Lower lobe of right lung (tissue), 2 donors: ENCODE measurements around the gene GSS. TPM values are rescaled to one million over a fixed set of nuclear protein-coding genes. Genes with fewer than 3 reads are reported as not detected.

Experiments
- ATAC-seq, 2 donors: fragments of 200-7000 bp; cut with Tn5 transposase; one replicate each; pipeline ENCODE4 v1.9.1; 2020 to 2022; ENCODE audit warnings: mild to moderate bottlenecking in 2 of 2, moderate library complexity in 2 of 2
- DNase-seq: peaks from one replicate; pipeline ENCODE4 v3.0.0-alpha.2; 2020
- H3K27ac ChIP-seq: fragments of 200-600 bp; one replicate; pipeline ENCODE4 v1.8.0; 2022
- H3K27me3 ChIP-seq: fragments of 200-600 bp; one replicate; pipeline ENCODE4 v1.8.0; 2022; ENCODE audit warnings: low read depth
- H3K36me3 ChIP-seq: fragments of 200-600 bp; one replicate; pipeline ENCODE4 v1.8.0; 2022; ENCODE audit warnings: mild to moderate bottlenecking
- H3K4me1 ChIP-seq: fragments of 200-600 bp; one replicate; pipeline ENCODE4 v1.8.0; 2022
- H3K4me3 ChIP-seq: fragments of 200-600 bp; one replicate; pipeline ENCODE4 v1.8.0; 2022; ENCODE audit warnings: mild to moderate bottlenecking
- H3K9me3 ChIP-seq: fragments of 200-600 bp; one replicate; pipeline ENCODE4 v1.8.0; 2022
- CTCF ChIP-seq: fragments of 200-600 bp; IDR thresholded peaks from one replicate; pipeline ENCODE4 v1.8.0; 2022; ENCODE audit warnings: antibody characterized with exemption, mild to moderate bottlenecking
- intact Hi-C: fragments of 100-400 bp; cut with DNase I; formaldehyde crosslinking; loops from one replicate; pipeline ENCODE4 v1.11.0; 2022
- long read RNA-seq: library from polyadenylated mRNA; unstranded; transcript quantifications from one replicate; pipeline ENCODE4 v2.0.0, GENCODE V29; 2021
- total RNA-seq: library from RNA; stranded (reverse); fragmentation: NEBNext Ultra II Directional; extraction: Animal tissue kit (Norgen Biotek cat#: 25700); gene quantifications from one replicate; pipeline ENCODE4 v1.2.1, GENCODE V29; 2021
- donor health status: DM: no; HTN: yes; CAD: no; lungs with severe emphysema.

Gene GSS
- total RNA-seq = 28.8 TPM
- long read RNA-seq, transcript GSS-201 (13 exons, 1,919 nt) = major isoform, 37 of 62 reads
- long read RNA-seq, partial matches to known transcripts = 13 of 62 reads
- long read RNA-seq, other reads (novel, unspliced or antisense) = 12 of 62 reads

- no peak for TF ChIP-seq CTCF
These were observed at the start of gene GSS, which contains the start of gene MYH7B for GRCh38 chr20:34955231-34956040. Gene GSS (minus strand): TSS chr20:34955806. CDS start chr20:34951852, 3,954 bp downstream. Gene MYH7B (plus strand): TSS chr20:34955868. CDS start chr20:34978006, 22,138 bp downstream.

GRCh38 chr20:35004749-35005462 lies 49.3 kb upstream of the GSS start:
- Histone ChIP-seq H3K27me3 (no peaks in the 10 kb centered on the region), H3K4me3 (no peak overlapping the region), H3K27ac (no peak overlapping the region), H3K4me1 (no peaks in the 10 kb centered on the region), H3K9me3 (no peaks in the 10 kb centered on the region), H3K36me3 (peaks cover 100% of the 10 kb centered on the region)
- ATAC-seq = no peak
- no peak for TF ChIP-seq CTCF
- intact Hi-C loops = no loop called here
- DNase-seq = peak; percentile 33

More at GRCh38 chr20:34955231-34956040, at the start of gene GSS, which contains the start of gene MYH7B:
- Histone ChIP-seq H3K4me3 (peak within 1 kb of the TSS; percentile 84), H3K36me3 (peaks cover 13% of the 10 kb centered on the region), H3K9me3 (no peaks in the 10 kb centered on the region), H3K27me3 (no peaks in the 10 kb centered on the region), H3K4me1 (peaks cover 14% of the 10 kb centered on the region), H3K27ac (peak within 1 kb of the TSS; percentile 88)
- ATAC-seq (peak; percentile 99), DNase-seq (peak; percentile 98)
- intact Hi-C loops = no loop called here

GRCh38 chr20:35004051-35004725 lies 48.6 kb upstream of the GSS start:
- H3K27ac ChIP-seq = no peak overlapping the region
- H3K9me3 ChIP-seq = no peaks in the 10 kb centered on the region
- no peak for ATAC-seq
- H3K4me1 ChIP-seq = no peaks in the 10 kb centered on the region
- DNase-seq = peak; percentile 7
- no peak for TF ChIP-seq CTCF
- intact Hi-C loops = no loop called here
- peaks cover 100% of the 10 kb centered on the region for H3K36me3 ChIP-seq
- no peaks in the 10 kb centered on the region for H3K27me3 ChIP-seq
- H3K4me3 ChIP-seq = no peak overlapping the region

GRCh38 chr20:35003211-35004031 lies 47.8 kb upstream of the GSS start:
- no peak for ATAC-seq
- H3K27ac ChIP-seq = no peak overlapping the region
- TF ChIP-seq CTCF = no peak
- H3K36me3 ChIP-seq = peaks cover 100% of the 10 kb centered on the region
- H3K4me1 ChIP-seq = no peaks in the 10 kb centered on the region
- no peaks in the 10 kb centered on the region for H3K27me3 ChIP-seq
- intact Hi-C loops = no loop called here
- no peaks in the 10 kb centered on the region for H3K9me3 ChIP-seq
- DNase-seq = peak; percentile 19
- no peak overlapping the region for H3K4me3 ChIP-seq
